ENCODE data around the gene PDK2.
A peak's percentile ranks its signal among the peaks of the same experiment; 100 is the strongest.
"Not testable (repeated sequence)": the region's sequence is repeated elsewhere in the genome, so short reads cannot be mapped to it uniquely, and the experiment has no call there.

PDK2 gene

DNA sequence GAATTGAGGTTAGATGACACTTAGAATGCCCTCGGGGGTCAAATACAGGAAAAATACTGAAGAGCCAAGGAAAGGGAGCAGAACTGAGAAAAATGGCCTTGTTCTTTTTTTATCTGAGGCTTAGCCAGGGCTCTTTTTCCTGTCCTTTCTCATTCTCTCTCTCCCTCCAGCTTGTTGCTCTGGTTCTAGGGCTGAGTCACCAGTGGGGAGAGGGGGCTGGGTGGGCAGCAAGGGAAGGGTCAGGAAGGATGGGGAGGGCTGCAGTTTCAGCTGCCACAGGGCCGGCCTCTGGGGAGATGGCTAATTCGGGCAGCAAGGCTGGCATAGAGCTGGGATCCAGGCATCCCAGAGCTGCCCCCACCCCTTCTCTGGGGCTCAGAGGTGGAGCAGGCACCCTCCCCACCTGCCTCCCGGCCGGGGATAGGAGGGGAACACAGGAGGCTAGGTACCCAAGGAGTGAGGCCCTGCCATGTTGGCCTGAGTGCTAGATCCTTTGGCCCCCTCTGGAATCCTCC is 35.3 kb upstream of the PDK2 start:
- H3K36me3 ChIP-seq (replicated peaks), result peaks cover 3% of the 10 kb centered on the region
- in situ Hi-C loops (cut with HindIII; ENCODE audit: low pct_ligation_motif_present, low sequenced_read_pairs), result no loop called here
- DNase-seq, result peak; percentile 49
- no peaks in the 10 kb centered on the region for H3K27me3 ChIP-seq (replicated peaks)
- TF ChIP-seq, protein P1, sequence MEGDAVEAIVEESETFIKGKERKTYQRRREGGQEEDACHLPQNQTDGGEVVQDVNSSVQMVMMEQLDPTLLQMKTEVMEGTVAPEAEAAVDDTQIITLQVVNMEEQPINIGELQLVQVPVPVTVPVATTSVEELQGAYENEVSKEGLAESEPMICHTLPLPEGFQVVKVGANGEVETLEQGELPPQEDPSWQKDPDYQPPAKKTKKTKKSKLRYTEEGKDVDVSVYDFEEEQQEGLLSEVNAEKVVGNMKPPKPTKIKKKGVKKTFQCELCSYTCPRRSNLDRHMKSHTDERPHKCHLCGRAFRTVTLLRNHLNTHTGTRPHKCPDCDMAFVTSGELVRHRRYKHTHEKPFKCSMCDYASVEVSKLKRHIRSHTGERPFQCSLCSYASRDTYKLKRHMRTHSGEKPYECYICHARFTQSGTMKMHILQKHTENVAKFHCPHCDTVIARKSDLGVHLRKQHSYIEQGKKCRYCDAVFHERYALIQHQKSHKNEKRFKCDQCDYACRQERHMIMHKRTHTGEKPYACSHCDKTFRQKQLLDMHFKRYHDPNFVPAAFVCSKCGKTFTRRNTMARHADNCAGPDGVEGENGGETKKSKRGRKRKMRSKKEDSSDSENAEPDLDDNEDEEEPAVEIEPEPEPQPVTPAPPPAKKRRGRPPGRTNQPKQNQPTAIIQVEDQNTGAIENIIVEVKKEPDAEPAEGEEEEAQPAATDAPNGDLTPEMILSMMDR (IDR thresholded peaks at IDR 0.05; ENCODE audit: low read depth, low read length, missing control alignments), result no peak
- peak overlapping the region; percentile 45 for H3K27ac ChIP-seq
- H3K4me3 ChIP-seq (ENCODE audit: low read depth, low read length), result peak overlapping the region; percentile 26

DNA sequence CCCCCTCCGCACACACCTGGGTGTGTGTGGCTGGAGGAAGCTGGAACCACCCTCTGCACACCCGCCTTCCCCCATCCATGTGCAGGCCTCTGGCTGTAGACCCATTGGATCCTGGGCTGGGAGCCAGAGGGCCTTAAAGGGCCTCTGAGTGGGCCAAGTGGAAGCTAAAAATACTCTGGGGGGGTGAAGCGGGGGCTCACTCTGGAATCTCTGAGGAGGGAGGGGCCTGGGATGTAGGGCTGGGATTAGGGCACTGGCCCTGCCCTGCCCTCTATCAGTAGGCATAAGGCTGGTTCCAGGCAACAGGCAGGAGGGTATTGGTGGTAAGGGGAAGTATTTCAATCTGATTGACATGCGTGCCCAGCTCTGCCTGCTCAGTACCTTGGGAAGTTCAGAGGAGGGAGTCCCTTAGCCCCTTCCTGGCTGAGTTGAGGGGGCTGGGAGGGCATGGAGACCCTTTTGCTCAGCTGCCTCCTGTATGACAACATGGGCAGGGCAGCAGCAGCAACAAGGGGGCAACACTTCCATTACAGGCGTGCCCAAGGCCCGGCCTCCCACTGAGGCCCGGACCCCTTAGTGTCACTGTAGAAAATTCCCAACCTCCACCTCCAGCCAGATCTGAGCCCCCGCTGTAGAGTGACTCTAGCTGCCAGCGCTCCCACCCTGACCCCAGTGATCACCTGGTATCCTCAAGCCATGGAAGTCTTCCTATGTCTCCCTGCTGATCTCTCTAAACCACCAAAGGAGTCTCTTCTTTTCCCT is 34.0 kb upstream of the PDK2 start:
- no peaks in the 10 kb centered on the region for H3K27me3 ChIP-seq (replicated peaks)
- DNase-seq, result no peak
- H3K4me3 ChIP-seq (ENCODE audit: low read depth, low read length), result no peak overlapping the region
- H3K36me3 ChIP-seq (replicated peaks), result peaks cover 5% of the 10 kb centered on the region
- peak overlapping the region; percentile 92 for H3K27ac ChIP-seq
- TF ChIP-seq, protein P1 (IDR thresholded peaks at IDR 0.05; ENCODE audit: low read depth, low read length, missing control alignments), result no peak
- in situ Hi-C loops (cut with HindIII; ENCODE audit: low pct_ligation_motif_present, low sequenced_read_pairs), result no loop called here

DNA sequence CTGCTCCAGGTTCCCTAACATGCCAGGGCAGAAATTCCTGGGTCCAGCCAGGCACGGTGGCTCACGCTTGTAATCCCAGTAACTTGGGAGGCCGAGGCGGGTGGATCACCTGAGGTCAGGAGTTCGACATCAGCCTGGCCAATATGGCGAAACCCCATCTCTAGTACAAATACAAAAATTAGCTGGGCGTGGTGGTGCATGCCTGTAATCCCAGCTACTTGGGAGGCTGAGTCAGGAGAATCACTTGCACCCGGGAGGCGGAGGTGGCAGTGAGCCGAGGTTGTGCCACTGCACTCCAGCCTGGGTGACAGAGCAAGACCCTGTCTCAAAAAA is 33.5 kb upstream of the PDK2 start:
- H3K4me3 ChIP-seq (ENCODE audit: low read depth, low read length); H3K36me3 ChIP-seq (replicated peaks); DNase-seq; H3K27me3 ChIP-seq (replicated peaks); in situ Hi-C loops (cut with HindIII; ENCODE audit: low pct_ligation_motif_present, low sequenced_read_pairs): not testable (repeated sequence)
- H3K27ac ChIP-seq, result peak overlapping the region; percentile 92

DNA sequence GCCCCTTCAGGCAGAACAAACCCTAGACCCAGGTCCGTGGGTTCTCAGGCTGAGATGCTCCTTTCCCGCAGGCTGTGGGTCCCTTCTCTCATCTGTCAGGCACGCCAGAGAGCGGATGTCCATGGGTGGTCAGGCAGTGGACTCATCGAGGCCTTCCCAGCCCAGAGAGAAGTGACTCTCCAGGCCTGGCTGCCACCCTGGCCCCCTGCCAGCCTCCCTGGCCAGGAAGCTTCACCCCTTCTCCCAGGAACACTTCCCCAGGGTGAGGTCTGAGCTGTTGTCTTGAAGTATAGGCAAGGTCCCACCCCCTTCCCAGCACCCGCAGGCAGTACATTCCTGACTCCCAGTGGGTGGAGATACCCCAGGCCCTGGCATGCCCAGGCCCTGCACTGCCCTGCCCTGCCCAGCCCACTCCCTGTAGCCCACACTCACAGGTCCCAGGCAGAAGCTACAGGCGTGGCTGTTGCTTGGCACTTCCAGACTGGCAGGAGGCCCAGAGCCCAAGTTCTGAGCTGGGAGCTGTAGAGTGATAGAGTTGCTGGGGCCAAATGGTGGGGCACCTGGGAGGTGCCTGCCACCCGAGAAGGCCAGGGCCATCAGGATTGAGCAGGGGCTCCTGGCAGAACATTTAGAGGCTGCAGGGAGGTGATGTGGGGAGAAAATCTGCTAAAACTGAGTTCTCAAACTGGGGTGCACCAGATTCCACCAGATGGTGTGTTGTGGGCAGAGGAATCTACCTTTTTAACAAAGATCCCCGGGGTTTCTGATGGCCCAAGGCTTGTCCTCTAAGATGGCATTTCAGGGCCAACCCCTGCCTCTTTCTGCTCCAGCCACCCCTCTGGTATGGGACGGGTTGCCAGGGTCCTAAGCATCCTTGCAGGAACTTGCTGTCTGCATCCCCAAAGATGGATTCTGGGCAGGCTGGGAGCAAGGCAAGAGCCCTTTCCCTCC is 32.6 kb upstream of the PDK2 start:
- TF ChIP-seq, protein P1 (IDR thresholded peaks at IDR 0.05; ENCODE audit: low read depth, low read length, missing control alignments), result no peak
- Histone ChIP-seq H3K36me3 (replicated peaks) (peaks cover 9% of the 10 kb centered on the region), H3K4me3 (ENCODE audit: low read depth, low read length) (no peak overlapping the region), H3K27me3 (replicated peaks) (no peaks in the 10 kb centered on the region), H3K27ac (peak overlapping the region; percentile 92)
- in situ Hi-C loops (cut with HindIII; ENCODE audit: low pct_ligation_motif_present, low sequenced_read_pairs), result no loop called here
- peak; percentile 74 for DNase-seq

DNA sequence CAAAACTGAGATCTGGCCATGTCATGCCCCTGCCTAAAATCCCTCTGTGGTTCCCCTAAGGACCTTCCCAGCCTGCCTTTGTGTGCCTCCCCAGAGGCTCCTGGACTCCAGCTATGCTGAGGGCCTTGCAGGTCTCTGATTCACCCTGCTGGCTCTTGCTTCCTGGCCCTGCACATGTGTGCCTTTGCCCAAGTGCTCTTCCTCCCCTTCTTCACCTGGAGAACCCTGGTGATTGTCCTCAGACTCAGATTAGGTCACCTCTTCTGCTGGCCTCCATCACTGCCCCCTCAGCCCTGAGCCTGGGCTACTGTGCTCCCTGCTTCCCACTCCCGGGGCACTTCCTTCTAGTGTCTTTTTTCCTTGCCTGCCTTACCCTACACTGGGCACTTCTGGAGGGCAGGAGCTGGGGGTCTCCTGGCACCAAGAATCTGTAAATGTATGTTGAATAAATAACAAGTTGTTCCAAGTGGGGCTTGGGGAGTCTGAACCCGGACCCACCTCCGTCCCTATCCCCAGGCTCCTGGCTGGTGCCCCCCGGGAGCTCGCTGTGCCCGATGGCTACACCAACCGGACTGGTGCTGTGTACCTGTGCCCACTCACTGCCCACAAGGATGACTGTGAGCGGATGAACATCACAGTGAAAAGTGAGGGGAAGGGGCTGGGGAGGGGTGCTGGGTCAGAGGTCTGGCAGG is 31.4 kb upstream of the PDK2 start:
- in situ Hi-C loops (cut with HindIII; ENCODE audit: low pct_ligation_motif_present, low sequenced_read_pairs), result no loop called here
- H3K27ac ChIP-seq, result peak overlapping the region; percentile 92
- DNase-seq, result no peak
- H3K36me3 ChIP-seq (replicated peaks), result peaks cover 16% of the 10 kb centered on the region
- H3K4me3 ChIP-seq (ENCODE audit: low read depth, low read length), result no peak overlapping the region
- TF ChIP-seq, protein P1 (IDR thresholded peaks at IDR 0.05; ENCODE audit: low read depth, low read length, missing control alignments), result no peak
- H3K27me3 ChIP-seq (replicated peaks), result no peaks in the 10 kb centered on the region
